GM19455 (cell line): ENCODE results near the gene DNALI1.

ENCODE experiments used
- ATAC-seq: cut with Tn5 transposase; IDR thresholded peaks from one replicate; pipeline ENCODE4 v1.9.1; 2021; ENCODE audit not compliant: unreplicated experiment

The DNALI1 gene

GRCh38 chr1:37599940-37600339 lies 43.2 kb downstream of the DNALI1 start:
- no peak for ATAC-seq

- no peak for ATAC-seq
Measured at GRCh38 chr1:37601441-37601840, 44.7 kb downstream of the DNALI1 start.

GRCh38 chr1:37602750-37603694 lies 46.3 kb downstream of the DNALI1 start:
- ATAC-seq: no peak

- no peak for ATAC-seq
Measured at GRCh38 chr1:37605061-37605650, 48.4 kb downstream of the DNALI1 start.

GRCh38 chr1:37605806-37606474 lies 49.2 kb downstream of the DNALI1 start:
- no peak for ATAC-seq

GRCh38 chr1:37606481-37607263 lies 49.9 kb downstream of the DNALI1 start:
- no peak for ATAC-seq

GRCh38 chr1:37609002-37609401 lies 52.3 kb downstream of the DNALI1 start:
- no peak for ATAC-seq

GRCh38 chr1:37609994-37610393 lies 53.3 kb downstream of the DNALI1 start:
- ATAC-seq: no peak

GRCh38 chr1:37612186-37612585 lies 55.4 kb downstream of the DNALI1 start:
- ATAC-seq: no peak

GRCh38 chr1:37614105-37614504 lies 57.4 kb downstream of the DNALI1 start:
- no peak for ATAC-seq

GRCh38 chr1:37616330-37616729 lies 59.6 kb downstream of the DNALI1 start:
- no peak for ATAC-seq
